Measurements from ENCODE around the gene LYRM4. TPM values are rescaled to one million over a fixed set of nuclear protein-coding genes. Genes with fewer than 3 reads are reported as not detected.

Gene LYRM4
- total RNA-seq, 1 experiment from 2014 or later: 16.5 TPM

GRCh38 chr6:5303682-5304081 lies 42.9 kb upstream of the LYRM4 start:
- DNase-seq: no peak
- CTCF ChIA-PET: interaction anchor here (1.3 kb wide), 2 partner anchors 92 to 160 kb away, joined by 3 to 8 read pairs; no protein-coding TSS in a partner anchor
- Mint-ChIP-seq H3K27ac (ENCODE audit: unreplicated experiment) (no peak overlapping the region), H3K36me3 (ENCODE audit: insufficient read depth, unreplicated experiment) (no peaks in the 10 kb centered on the region), H3K9me3 (ENCODE audit: low read depth, unreplicated experiment) (no peaks in the 10 kb centered on the region), H3K4me3 (ENCODE audit: low read depth, unreplicated experiment) (no peak overlapping the region), H3K4me1 (ENCODE audit: low read depth, unreplicated experiment) (peaks cover 16% of the 10 kb centered on the region), H3K27me3 (ENCODE audit: unreplicated experiment) (no peaks in the 10 kb centered on the region)
- TF ChIP-seq, protein P1, sequence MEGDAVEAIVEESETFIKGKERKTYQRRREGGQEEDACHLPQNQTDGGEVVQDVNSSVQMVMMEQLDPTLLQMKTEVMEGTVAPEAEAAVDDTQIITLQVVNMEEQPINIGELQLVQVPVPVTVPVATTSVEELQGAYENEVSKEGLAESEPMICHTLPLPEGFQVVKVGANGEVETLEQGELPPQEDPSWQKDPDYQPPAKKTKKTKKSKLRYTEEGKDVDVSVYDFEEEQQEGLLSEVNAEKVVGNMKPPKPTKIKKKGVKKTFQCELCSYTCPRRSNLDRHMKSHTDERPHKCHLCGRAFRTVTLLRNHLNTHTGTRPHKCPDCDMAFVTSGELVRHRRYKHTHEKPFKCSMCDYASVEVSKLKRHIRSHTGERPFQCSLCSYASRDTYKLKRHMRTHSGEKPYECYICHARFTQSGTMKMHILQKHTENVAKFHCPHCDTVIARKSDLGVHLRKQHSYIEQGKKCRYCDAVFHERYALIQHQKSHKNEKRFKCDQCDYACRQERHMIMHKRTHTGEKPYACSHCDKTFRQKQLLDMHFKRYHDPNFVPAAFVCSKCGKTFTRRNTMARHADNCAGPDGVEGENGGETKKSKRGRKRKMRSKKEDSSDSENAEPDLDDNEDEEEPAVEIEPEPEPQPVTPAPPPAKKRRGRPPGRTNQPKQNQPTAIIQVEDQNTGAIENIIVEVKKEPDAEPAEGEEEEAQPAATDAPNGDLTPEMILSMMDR (IDR thresholded peaks at IDR 0.05; ENCODE audit: unreplicated experiment): no peak
- no TSS peak for BruUV-seq (replicated peaks)
- intact Hi-C loops (cut with micrococcal nuclease; ENCODE audit: unreplicated experiment): loop anchor here (2.0 to 10.0 kb wide), 2 partner anchors 161 to 249 kb away; no protein-coding TSS in a partner anchor

DNA sequence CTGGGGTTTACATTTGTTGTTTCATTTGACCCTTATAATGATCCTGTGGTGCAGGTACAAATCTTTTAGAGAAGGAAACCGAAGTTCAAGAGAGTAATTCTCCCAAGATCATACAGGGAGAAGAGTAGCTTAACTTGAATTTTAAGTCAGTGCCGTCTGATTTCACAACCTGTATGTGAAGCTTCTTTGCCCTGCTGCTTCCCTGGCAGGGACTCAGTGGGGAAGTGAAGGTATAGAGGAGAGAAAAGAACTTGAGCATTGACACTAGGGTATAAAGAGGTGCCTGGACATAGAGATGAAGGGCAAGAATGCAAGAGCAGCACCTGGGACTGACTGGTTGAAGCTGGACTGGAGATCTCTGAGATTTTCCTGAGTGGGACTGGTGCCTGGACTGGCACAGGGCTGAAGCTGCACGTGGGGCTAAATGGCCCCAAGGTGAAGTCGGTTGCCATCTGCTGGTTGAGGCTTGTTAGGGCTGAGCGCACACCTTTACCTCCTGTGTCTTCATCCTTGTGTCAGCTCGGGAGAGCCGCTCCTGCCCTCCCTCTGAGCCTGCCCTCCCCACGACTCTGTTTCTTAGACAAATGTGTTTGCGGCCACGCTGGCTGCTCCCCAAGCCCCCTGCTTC lies 42.4 kb upstream of the LYRM4 start:
- CTCF ChIA-PET: interaction anchor here (1.3 kb wide), 2 partner anchors 91 to 159 kb away, joined by 3 to 8 read pairs; no protein-coding TSS in a partner anchor
- DNase-seq: peak; percentile 51
- Mint-ChIP-seq H3K9me3 (ENCODE audit: low read depth, unreplicated experiment) (no peaks in the 10 kb centered on the region), H3K4me3 (ENCODE audit: low read depth, unreplicated experiment) (no peak overlapping the region), H3K27me3 (ENCODE audit: unreplicated experiment) (no peaks in the 10 kb centered on the region), H3K36me3 (ENCODE audit: insufficient read depth, unreplicated experiment) (no peaks in the 10 kb centered on the region), H3K4me1 (ENCODE audit: low read depth, unreplicated experiment) (peaks cover 16% of the 10 kb centered on the region), H3K27ac (ENCODE audit: unreplicated experiment) (no peak overlapping the region)
- no TSS peak for BruUV-seq (replicated peaks)
- intact Hi-C loops (cut with micrococcal nuclease; ENCODE audit: unreplicated experiment): loop anchor here (2.0 to 10.0 kb wide), 2 partner anchors 160 to 248 kb away; no protein-coding TSS in a partner anchor
- TF ChIP-seq, protein P1 (IDR thresholded peaks at IDR 0.05; ENCODE audit: unreplicated experiment): peak; percentile 29

DNA sequence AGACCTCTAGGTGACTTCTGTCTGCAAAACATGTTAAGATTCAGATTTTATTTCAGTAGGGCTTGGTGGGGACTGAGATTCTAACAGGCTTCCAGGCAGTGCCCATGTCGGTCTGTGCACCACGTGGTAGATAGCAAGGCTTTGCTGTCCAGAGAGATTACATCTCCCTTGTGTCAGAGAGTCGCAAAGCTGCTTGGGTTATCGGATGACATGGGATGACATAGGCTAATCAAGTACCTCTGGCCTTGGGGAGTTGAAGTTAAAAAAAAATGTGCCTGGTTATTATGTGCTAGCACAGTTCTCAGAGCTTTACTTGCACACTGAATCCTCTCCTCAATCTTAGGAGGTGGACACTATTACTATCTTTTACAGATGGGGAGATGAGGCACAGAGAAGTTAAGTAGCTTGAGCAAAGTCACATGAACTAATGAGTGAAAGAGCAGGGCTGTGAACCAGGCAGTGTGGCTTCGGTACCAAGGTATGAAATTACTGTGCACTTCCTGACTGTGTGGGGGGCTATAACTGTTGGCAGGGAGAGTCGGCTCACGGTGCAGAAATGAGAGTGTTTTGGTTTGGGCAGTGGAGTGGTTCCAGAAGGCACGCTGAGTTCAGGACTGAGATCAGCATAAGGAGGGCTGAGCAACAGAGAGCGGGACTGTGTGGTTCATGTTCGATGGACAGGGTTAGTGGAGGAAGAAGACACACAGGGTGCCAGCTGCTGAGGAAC lies 41.6 kb upstream of the LYRM4 start:
- Mint-ChIP-seq H3K27ac (ENCODE audit: unreplicated experiment) (no peak overlapping the region), H3K4me3 (ENCODE audit: low read depth, unreplicated experiment) (no peak overlapping the region), H3K36me3 (ENCODE audit: insufficient read depth, unreplicated experiment) (no peaks in the 10 kb centered on the region), H3K4me1 (ENCODE audit: low read depth, unreplicated experiment) (peaks cover 16% of the 10 kb centered on the region), H3K27me3 (ENCODE audit: unreplicated experiment) (no peaks in the 10 kb centered on the region), H3K9me3 (ENCODE audit: low read depth, unreplicated experiment) (no peaks in the 10 kb centered on the region)
- no peak for DNase-seq
- TF ChIP-seq, protein P1 (IDR thresholded peaks at IDR 0.05; ENCODE audit: unreplicated experiment): no peak
- BruUV-seq (replicated peaks): no TSS peak
- intact Hi-C loops (cut with micrococcal nuclease; ENCODE audit: unreplicated experiment): loop anchor here (2.0 to 10.0 kb wide), 2 partner anchors 160 to 248 kb away; no protein-coding TSS in a partner anchor
- CTCF ChIA-PET: interaction anchor here (0.5 to 1.3 kb wide), 2 partner anchors 35 to 159 kb away, joined by 7 to 8 read pairs; no protein-coding TSS in a partner anchor

- H3K27ac Mint-ChIP-seq (ENCODE audit: unreplicated experiment): no peak overlapping the region
- TF ChIP-seq, protein P1 (IDR thresholded peaks at IDR 0.05; ENCODE audit: unreplicated experiment): no peak
- no peak overlapping the region for H3K4me3 Mint-ChIP-seq (ENCODE audit: low read depth, unreplicated experiment)
- BruUV-seq (replicated peaks): no TSS peak
- H3K36me3 Mint-ChIP-seq (ENCODE audit: insufficient read depth, unreplicated experiment): no peaks in the 10 kb centered on the region
- peaks cover 16% of the 10 kb centered on the region for H3K4me1 Mint-ChIP-seq (ENCODE audit: low read depth, unreplicated experiment)
- no peaks in the 10 kb centered on the region for H3K27me3 Mint-ChIP-seq (ENCODE audit: unreplicated experiment)
- intact Hi-C loops (cut with micrococcal nuclease; ENCODE audit: unreplicated experiment): loop anchor here (10.0 kb wide), 1 partner anchor 245 kb away; no protein-coding TSS in a partner anchor
- CTCF ChIA-PET: interaction anchor here (0.6 kb wide), 1 partner anchor 10 kb away, joined by 3 read pairs; no protein-coding TSS in a partner anchor
- H3K9me3 Mint-ChIP-seq (ENCODE audit: low read depth, unreplicated experiment): no peaks in the 10 kb centered on the region
- no peak for DNase-seq
These were observed 39.5 kb upstream of the LYRM4 start for GRCh38 chr6:5300206-5300764.

Measured in Calu3 (cell line).